Pancreas (tissue), 10 donors: ENCODE data around the gene FAM20C. TPM values are rescaled to one million over a fixed set of nuclear protein-coding genes. Genes with fewer than 3 reads are reported as not detected.

Experiments used
- ATAC-seq, 4 donors: fragments of 200-7000 bp; cut with Tn5 transposase; one replicate each; pipeline versions ENCODE4 v1.8.0 to v1.9.1; 2020; ENCODE audit warnings: mild to moderate bottlenecking in 4 of 4, moderate library complexity in 4 of 4
- DNase-seq, 6 donors: peaks; one replicate each; pipeline ENCODE4 v3.0.0-alpha.2; 2020
- FAIRE-seq: peaks from 2 replicates; lab custom pipeline; 2012; peaks lifted over from hg19 to GRCh38; lab: Jason Lieb, UNC
- H3K27ac ChIP-seq, 4 donors: fragments of 200-600 bp; sonication (generic); 1 replicate in 3 of 4; 2 replicates in 1 of 4; pipeline versions ENCODE4 v1.5.0 to v1.8.0; 2020
- H3K27me3 ChIP-seq, 4 donors: fragments of 200-600 bp; one replicate each; pipeline ENCODE4 v1.8.0; 2021
- H3K36me3 ChIP-seq, 3 donors: fragments of 200-600 bp; sonication (generic) in 1 of 3; one replicate each; pipeline versions ENCODE4 v1.5.0 to v1.8.0; 2020 to 2021
- H3K4me1 ChIP-seq, 3 donors: fragments of 200-600 bp; one replicate each; pipeline ENCODE4 v1.8.0; 2021
- H3K4me3 ChIP-seq, 4 donors: fragments of 200-600 bp; sonication (generic) in 2 of 4; one replicate each; pipeline versions ENCODE4 v1.5.0 to v1.8.0; 2020 to 2021
- H3K9me3 ChIP-seq, 4 donors: fragments of 200-600 bp; one replicate each; pipeline ENCODE4 v1.8.0; 2021
- WGBS, 2 donors: extraction: QIAGEN DNeasy Blood & Tissue Kit; methylation state at CpG; one replicate each; pipeline ENCODE4 v1.1.7; 2013; 5-methylcytosine and 5-hydroxymethylcytosine counted together
- intact Hi-C, 3 donors: fragments of 100-400 bp; cut with DNase I; formaldehyde crosslinking; loops; one replicate each; pipeline versions ENCODE4 v1.11.1 to v1.14.2; 2022
- polyA plus RNA-seq, 2 donors: library from polyadenylated mRNA; stranded (reverse); fragments of 200-250 nt; gene quantifications; one replicate each; pipeline ENCODE4 v1.2.3, GENCODE V29; 2013
- total RNA-seq, 6 donors: library from RNA; stranded (reverse); fragmentation: NEBNext Ultra II Directional in 4 of 6; extraction: Animal tissue kit (Norgen Biotek cat#: 25700) in 4 of 6; gene quantifications; one replicate each; pipeline versions ENCODE4 v1.2.1 to v1.2.4, GENCODE V29; 2021 to 2023
- TF ChIP-seq, protein P1 (sequence below), 4 donors: fragments of 200-600 bp; sonication (generic) in 3 of 4; IDR thresholded peaks; one replicate each; pipeline versions ENCODE4 v1.5.0 to v1.8.0; 2021; ENCODE audit warnings: antibody characterized with exemption in 4 of 4
- donor health status: healthy with polysubstance abuse.
- donor health status: DM: no; HTN: no; CAD: no; lungs with moderate emphysema.
- donor health status: DM: no; HTN: no; CAD: no.
- donor health status: control.
- donor health status: control.
- donor health status: Bipolar disorder and iron deficiency.
- donor health status: DM: yes; HTN: yes; CAD: no.
- donor health status: DM: no; HTN: no; CAD: no.
- donor health status: DM: no; HTN: no; CAD: no.
- donor health status: DM: yes; HTN: yes; CAD: no.

FAM20C gene
- total and polyA plus RNA-seq, 8 donors, result 8.9 to 43.1 (median 13.4) TPM

DNA sequence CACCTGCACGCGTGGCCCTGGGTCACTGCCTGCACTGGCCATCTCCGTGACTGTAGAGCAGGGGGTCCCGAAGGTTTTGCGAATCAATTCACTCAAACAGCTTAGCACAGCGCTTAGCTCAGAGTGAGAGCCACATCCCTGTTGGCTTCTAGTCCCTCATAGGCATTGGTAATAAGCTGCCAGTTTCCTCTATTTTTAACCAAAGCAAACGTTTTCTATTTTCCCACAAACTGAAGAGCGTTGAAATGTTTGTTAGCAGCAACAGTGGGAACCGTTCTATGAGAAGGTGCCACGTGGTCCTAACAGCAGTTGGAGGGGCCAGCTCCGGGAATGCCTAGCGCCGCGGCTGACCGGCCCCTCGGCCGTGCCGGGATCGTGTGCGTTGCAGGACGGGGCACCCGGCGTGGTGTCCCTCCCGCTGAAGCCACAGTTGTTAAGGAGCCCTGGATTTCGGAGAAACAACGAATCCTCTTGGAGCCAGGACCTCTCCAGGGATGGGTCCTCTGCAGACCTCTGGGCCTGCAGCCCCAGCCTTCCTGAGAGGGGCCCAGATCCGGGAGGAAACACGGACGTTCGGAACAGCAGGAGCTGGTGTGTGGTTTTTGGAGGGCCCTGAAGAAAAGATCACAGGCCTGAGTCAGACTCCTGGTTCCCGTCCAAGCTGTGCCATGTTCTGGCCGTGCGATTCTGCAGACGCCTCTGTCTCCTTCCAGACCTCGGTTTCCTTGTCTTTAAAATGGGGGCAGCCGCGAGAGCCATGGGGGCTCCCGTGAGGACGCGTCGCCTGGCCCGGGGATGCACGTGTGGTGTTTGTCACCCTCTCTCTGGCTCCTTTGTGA, 40.3 kb downstream of the FAM20C start:
- 88% methylated on average over 43 of the region's 43 CpGs for WGBS, 2 donors
- intact Hi-C loops, result no loop called here
- H3K27me3 ChIP-seq, result no peaks in the 10 kb centered on the region
- TF ChIP-seq, protein P1, sequence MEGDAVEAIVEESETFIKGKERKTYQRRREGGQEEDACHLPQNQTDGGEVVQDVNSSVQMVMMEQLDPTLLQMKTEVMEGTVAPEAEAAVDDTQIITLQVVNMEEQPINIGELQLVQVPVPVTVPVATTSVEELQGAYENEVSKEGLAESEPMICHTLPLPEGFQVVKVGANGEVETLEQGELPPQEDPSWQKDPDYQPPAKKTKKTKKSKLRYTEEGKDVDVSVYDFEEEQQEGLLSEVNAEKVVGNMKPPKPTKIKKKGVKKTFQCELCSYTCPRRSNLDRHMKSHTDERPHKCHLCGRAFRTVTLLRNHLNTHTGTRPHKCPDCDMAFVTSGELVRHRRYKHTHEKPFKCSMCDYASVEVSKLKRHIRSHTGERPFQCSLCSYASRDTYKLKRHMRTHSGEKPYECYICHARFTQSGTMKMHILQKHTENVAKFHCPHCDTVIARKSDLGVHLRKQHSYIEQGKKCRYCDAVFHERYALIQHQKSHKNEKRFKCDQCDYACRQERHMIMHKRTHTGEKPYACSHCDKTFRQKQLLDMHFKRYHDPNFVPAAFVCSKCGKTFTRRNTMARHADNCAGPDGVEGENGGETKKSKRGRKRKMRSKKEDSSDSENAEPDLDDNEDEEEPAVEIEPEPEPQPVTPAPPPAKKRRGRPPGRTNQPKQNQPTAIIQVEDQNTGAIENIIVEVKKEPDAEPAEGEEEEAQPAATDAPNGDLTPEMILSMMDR (IDR thresholded peaks at IDR 0.05), result no peak
- no peak overlapping the region for H3K27ac ChIP-seq
- no peak for DNase-seq
- H3K4me3 ChIP-seq, result no peak overlapping the region
- no peaks in the 10 kb centered on the region for H3K9me3 ChIP-seq
- no peak for FAIRE-seq
- H3K36me3 ChIP-seq, result no peaks in the 10 kb centered on the region
- peaks cover 8 to 28% (median 12%) of the 10 kb centered on the region in 3 donors for H3K4me1 ChIP-seq
- no peak for ATAC-seq

DNA sequence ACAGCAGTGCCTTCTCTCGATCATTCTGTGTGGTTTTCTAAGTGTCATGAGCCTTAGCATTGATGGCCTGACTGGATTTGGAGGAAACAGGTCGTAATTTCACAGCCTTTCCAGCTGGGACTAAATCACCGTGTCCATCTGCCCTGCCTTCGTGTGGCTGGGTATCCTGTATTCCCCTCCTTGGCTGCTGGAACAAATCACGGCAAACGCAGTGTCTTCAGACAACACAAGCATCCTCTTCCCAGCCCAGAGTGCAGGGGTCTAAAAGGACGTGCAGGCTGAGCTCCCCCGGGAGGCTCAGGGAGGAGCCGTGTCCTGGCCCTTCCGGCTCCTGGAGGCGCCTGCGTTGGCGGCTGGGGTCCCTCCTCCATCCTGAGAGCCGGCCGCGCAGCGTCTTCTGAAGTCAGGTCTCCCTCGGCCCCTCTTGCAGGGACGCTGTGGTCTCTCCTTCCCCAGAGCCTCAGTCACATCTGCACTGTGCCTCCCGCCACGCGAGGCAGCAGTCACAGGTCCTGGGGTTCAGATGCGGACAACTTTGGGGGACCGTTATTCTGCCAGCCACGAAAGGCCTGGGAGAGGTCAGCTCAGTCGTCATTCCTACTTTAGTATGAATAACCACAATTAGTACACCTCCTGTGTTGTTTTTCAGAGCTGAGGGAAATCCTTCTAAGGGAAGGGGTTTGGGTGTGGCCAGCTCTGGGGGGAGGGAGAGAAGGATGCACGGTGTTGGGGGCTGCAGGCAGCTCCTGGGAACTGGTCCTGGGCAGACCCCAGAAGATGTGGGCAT, 41.1 kb downstream of the FAM20C start:
- H3K4me1 ChIP-seq, result peaks cover 8 to 28% (median 12%) of the 10 kb centered on the region in 3 donors
- H3K27ac ChIP-seq, result peak overlapping the region in 3 of 4 donors; percentile 4 to 81 (median 81)
- no peaks in the 10 kb centered on the region for H3K27me3 ChIP-seq
- intact Hi-C loops, result no loop called here
- 84 to 88% methylated on average over 27 of the region's 27 CpGs for WGBS, 2 donors
- H3K9me3 ChIP-seq, result no peaks in the 10 kb centered on the region
- no peaks in the 10 kb centered on the region for H3K36me3 ChIP-seq
- no peak for DNase-seq
- FAIRE-seq, result no peak
- TF ChIP-seq, protein P1 (IDR thresholded peaks at IDR 0.05), result no peak
- H3K4me3 ChIP-seq, result no peak overlapping the region
- no peak for ATAC-seq

DNA sequence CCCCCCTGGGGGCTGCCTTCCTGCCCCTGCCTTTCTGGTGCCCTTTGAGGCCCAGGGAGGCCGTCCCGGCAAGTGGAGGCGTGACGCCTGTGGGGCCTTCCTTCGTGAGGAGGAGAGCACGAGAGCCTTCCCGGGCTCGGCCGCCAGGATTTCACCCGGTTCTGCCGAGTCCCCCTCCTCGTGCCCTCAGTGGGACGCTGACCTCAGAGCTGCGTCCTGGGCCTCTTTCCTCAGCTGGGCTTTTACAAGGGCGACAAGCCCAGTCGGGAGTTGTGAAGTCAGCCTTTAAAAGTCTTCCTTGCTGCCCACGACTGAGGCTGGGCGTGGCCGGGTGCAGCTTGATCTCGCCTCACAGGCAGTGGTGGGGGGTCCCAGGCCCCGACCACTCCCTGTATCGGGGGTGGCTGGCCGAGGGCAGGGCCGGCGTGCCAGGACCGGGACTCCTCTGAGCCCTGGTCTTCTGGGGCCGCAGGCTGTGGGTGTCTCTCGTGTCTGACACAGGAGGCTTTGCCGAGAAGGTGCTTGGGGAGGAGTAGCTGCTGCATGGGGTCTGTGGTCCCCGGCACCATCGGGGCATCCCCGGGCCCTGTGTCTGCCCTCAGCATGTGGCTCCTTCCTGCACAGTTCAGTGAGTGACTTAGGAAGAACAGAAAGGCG, 41.8 kb downstream of the FAM20C start:
- H3K4me1 ChIP-seq, result peaks cover 8 to 28% (median 12%) of the 10 kb centered on the region in 3 donors
- TF ChIP-seq, protein P1 (IDR thresholded peaks at IDR 0.05), result no peak
- 82 to 85% methylated on average over 33 of the region's 33 CpGs for WGBS, 2 donors
- H3K9me3 ChIP-seq, result no peaks in the 10 kb centered on the region
- no peaks in the 10 kb centered on the region for H3K36me3 ChIP-seq
- peak in 1 of 4 donors; percentile 2 for ATAC-seq
- DNase-seq, result peak in 1 of 6 donors; percentile 75
- FAIRE-seq, result no peak
- intact Hi-C loops, result no loop called here
- H3K27me3 ChIP-seq, result no peaks in the 10 kb centered on the region
- H3K27ac ChIP-seq, result peak overlapping the region in 3 of 4 donors; percentile 4 to 81 (median 81)
- H3K4me3 ChIP-seq, result no peak overlapping the region

DNA sequence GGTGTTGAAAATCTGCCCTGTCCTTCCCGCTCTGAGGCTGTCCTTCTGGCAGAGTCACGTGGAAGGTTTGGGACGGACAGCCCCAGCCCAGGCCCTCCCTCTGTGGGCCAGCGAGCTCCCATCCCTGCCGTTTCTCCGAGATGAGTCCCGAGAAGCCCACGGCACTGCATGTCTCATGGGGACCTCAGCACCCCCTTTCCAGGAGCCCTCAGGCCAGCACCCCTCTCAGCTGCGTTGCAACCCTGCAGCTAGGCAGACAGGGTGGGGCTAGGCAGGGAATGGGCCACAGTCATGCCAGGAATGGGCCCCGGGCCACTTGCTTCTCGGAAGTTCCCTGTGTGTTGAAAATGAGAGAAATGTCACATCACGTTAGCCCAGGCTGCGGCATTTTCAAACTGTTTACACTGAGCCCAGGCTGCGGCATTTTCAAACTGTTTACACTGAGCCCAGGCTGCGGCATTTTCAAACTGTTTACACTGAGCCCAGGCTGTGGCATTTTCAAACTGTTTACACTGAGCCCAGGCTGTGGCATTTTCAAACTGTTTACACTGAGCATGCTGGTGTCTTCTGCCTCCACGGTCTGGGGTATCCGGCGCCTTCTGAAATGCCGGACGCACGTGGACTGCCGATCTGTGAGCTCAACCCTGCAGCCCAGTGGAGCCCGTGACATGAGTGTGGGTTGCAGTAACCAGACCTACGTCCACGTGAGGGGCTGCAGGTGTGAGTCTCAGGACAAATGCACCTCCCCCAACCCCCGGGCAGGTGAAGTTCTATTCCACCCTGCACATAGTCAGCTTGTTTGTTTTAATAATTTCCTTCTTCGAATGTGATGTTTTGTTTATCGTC, 42.6 kb downstream of the FAM20C start:
- intact Hi-C loops, result no loop called here
- Histone ChIP-seq H3K27ac (peak overlapping the region; percentile 2 to 81 (median 42)), H3K36me3 (no peaks in the 10 kb centered on the region), H3K4me1 (peaks cover 8 to 28% (median 12%) of the 10 kb centered on the region in 3 donors), H3K9me3 (no peaks in the 10 kb centered on the region), H3K27me3 (no peaks in the 10 kb centered on the region), H3K4me3 (peak overlapping the region in 1 of 4 donors; percentile 15)
- peak; percentile 51 to 82 (median 72) for ATAC-seq
- no peak for FAIRE-seq
- DNase-seq, result peak in 4 of 6 donors; percentile 53 to 81 (median 74)
- TF ChIP-seq, protein P1 (IDR thresholded peaks at IDR 0.05), result no peak
- WGBS, 2 donors, result 51 to 55% methylated on average over 28 of the region's 28 CpGs
